ENCODE measurements around the gene PCGF3.
"Not testable (repeated sequence)": the region's sequence is repeated elsewhere in the genome, so short reads cannot be mapped to it uniquely, and the experiment has no call there.

PCGF3 gene

DNA sequence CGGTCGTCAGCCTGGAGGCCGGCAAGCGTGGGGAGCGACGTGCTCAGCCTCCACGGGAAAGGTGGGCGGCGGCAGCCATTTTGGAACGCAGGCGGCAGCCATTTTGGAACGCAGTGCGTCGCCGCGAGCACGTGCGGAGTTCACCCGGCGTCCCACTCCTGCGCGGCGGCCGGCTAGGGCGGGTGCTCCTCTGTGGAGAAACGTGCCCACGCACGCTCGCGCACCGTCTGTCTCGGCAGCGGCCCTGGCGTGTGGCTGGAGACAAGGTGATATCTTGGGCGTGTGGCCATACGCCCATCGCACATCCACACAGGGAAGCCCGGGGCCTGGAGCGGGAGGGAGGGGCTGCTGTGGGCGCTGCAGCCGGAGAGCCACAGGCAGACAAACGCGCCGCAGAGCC, 99.2 kb downstream of the PCGF3 start:
- no peak for TF ChIP-seq CTCF (IDR thresholded peaks at IDR 0.05; ENCODE audit: low read depth, low read length)
- in situ Hi-C loops (cut with HindIII; ENCODE audit: low sequenced_read_pairs): no loop called here
- DNase-seq (ENCODE audit: low read depth, low spot score): no peak

GRCh38 chr4:806979-807378, 101.3 kb downstream of the PCGF3 start:
- in situ Hi-C loops (cut with HindIII; ENCODE audit: low sequenced_read_pairs); H3K4me3 ChIP-seq (ENCODE audit: low read depth, low read length); DNase-seq (ENCODE audit: low read depth, low spot score): not testable (repeated sequence)

More for the DNA sequence above, 99.2 kb downstream of the PCGF3 start:
- H3K4me3 ChIP-seq (ENCODE audit: low read depth, low read length): no peak overlapping the region

GRCh38 chr4:807792-808191, 102.2 kb downstream of the PCGF3 start:
- TF ChIP-seq CTCF (IDR thresholded peaks at IDR 0.05; ENCODE audit: low read depth, low read length): no peak
- H3K4me3 ChIP-seq (ENCODE audit: low read depth, low read length): no peak overlapping the region
- DNase-seq (ENCODE audit: low read depth, low spot score): no peak
- in situ Hi-C loops (cut with HindIII; ENCODE audit: low sequenced_read_pairs): no loop called here

DNA sequence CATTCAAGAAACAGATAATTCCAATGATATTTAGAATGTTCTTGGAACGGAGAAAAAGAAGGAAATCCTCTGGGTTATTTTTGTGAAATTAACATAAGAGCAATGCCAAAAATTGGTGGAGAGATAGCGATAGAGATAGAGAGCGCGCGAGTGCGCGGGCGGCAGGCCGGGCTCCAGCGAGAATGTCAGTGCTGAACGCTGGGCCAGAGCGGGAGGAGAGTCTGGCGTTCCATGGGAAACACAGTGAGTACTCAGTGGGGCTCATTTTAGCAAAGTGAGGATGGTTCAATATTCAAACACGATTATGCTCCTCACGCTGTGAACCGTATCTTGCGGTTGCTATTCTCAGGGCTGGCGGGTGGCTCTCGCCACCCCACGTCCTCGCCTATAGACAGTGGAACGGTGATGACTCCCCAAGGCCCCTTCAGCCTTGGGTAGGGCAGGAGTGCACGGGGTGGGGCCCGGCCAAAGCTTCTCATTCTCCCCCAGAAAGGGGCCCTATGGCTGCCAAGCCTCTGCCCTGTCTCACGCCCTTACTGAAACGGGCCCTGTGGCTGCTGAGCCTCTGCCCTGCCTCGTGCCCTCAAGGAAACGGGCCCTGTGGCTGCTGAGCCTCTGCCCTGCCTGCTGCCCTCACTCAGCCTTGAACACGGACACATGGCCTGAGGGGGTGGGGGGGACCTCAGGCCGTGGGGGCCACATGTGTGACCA, 103.4 kb downstream of the PCGF3 start:
- no peak for TF ChIP-seq CTCF (IDR thresholded peaks at IDR 0.05; ENCODE audit: low read depth, low read length)
- H3K4me3 ChIP-seq (ENCODE audit: low read depth, low read length): no peak overlapping the region
- in situ Hi-C loops (cut with HindIII; ENCODE audit: low sequenced_read_pairs): no loop called here
- DNase-seq (ENCODE audit: low read depth, low spot score): no peak

DNA sequence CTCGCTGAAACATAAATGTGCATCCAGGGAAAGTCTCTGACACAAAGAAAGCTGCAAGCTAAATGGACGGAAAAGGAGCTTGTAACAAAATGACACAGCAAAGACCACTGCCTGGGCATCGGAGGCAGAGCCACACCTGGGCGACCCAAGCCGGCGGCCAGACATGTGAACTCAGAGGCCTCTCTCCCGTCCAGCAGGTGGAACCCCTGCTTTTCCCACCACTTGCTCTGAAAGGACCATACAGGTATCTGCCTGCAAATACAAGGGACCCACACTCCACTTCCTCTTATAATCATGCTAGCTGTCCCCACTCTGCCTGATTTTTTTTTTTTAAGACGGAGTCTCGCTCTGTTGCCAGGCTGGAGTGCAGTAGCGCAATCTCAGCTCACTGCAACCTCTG, 108.3 kb downstream of the PCGF3 start:
- DNase-seq (ENCODE audit: low read depth, low spot score): no peak
- in situ Hi-C loops (cut with HindIII; ENCODE audit: low sequenced_read_pairs): no loop called here
- no peak overlapping the region for H3K4me3 ChIP-seq (ENCODE audit: low read depth, low read length)
- no peak for TF ChIP-seq CTCF (IDR thresholded peaks at IDR 0.05; ENCODE audit: low read depth, low read length)

DNA sequence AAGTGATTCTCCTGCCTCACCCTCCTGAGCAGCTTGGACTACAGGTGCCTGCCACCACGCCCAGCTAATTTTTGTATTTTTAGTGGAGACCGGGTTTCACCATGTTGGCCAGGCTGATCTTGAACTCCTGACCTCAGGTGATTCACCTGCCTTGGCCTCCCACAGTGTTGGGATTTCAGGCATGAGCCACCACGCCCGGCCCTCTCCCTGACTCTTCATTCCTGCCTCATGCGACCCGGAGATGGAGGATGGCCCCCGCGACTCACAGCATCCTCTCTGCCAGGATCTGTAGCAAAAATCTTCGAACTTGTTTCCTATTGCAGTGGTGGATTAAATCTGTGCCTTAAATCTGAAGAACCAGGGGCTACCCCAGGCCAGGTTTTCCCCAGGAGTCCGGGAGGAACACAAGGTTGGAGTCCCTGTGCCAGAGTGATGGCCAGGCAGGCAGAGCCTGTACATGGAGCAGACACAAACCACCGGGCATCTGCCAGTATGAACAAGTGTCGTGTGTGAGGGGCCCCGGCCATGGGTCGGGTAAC, 108.7 kb downstream of the PCGF3 start:
- no peak overlapping the region for H3K4me3 ChIP-seq (ENCODE audit: low read depth, low read length)
- in situ Hi-C loops (cut with HindIII; ENCODE audit: low sequenced_read_pairs): no loop called here
- DNase-seq (ENCODE audit: low read depth, low spot score): no peak
- TF ChIP-seq CTCF (IDR thresholded peaks at IDR 0.05; ENCODE audit: low read depth, low read length): no peak

- no peak for TF ChIP-seq CTCF (IDR thresholded peaks at IDR 0.05; ENCODE audit: low read depth, low read length)
- H3K4me3 ChIP-seq (ENCODE audit: low read depth, low read length): no peak overlapping the region
- no peak for DNase-seq (ENCODE audit: low read depth, low spot score)
- in situ Hi-C loops (cut with HindIII; ENCODE audit: low sequenced_read_pairs): no loop called here
Measured at GRCh38 chr4:815464-816146, 110.0 kb downstream of the PCGF3 start.
